Calu3 (cell line): Measurements from ENCODE around the gene XPO6. TPM values are rescaled to one million over a fixed set of nuclear protein-coding genes. Genes with fewer than 3 reads are reported as not detected.

ENCODE experiments used
- BruUV-seq: library from RNA; stranded (reverse); fragments of 400-500 nt; replicated peaks from 2 replicates; lab custom pipeline; 2021; lab: Mats Ljungman, UMichigan
- CTCF ChIA-PET: fragments of 300-600 bp; sonication (Branson Sonifier 250); formaldehyde crosslinking; loops from one replicate; lab custom pipeline; 2022; ENCODE audit warnings: antibody characterized with exemption; lab: Charles Lee
- DNase-seq: peaks from one replicate; pipeline ENCODE4 v3.0.0; 2022
- H3K27ac Mint-ChIP-seq: one replicate; pipeline ENCODE4 v1.8.0; 2022; ENCODE audit warnings: mixed read lengths; ENCODE audit not compliant: unreplicated experiment
- H3K27me3 Mint-ChIP-seq: one replicate; pipeline ENCODE4 v1.8.0; 2022; ENCODE audit warnings: mixed read lengths; ENCODE audit not compliant: unreplicated experiment
- H3K36me3 Mint-ChIP-seq: one replicate; pipeline ENCODE4 v1.8.0; 2022; ENCODE audit warnings: mild to moderate bottlenecking, moderate library complexity, mixed read lengths; ENCODE audit not compliant: insufficient read depth, unreplicated experiment
- H3K4me1 Mint-ChIP-seq: one replicate; pipeline ENCODE4 v1.8.0; 2022; ENCODE audit warnings: mild to moderate bottlenecking, low read depth, mixed read lengths; ENCODE audit not compliant: unreplicated experiment
- H3K4me3 Mint-ChIP-seq: one replicate; pipeline ENCODE4 v1.8.0; 2022; ENCODE audit warnings: mild to moderate bottlenecking, low read depth, moderate library complexity, mixed read lengths; ENCODE audit not compliant: unreplicated experiment
- H3K9me3 Mint-ChIP-seq: one replicate; pipeline ENCODE4 v1.8.0; 2022; ENCODE audit warnings: low read depth, mixed read lengths; ENCODE audit not compliant: unreplicated experiment
- CTCF ChIP-seq: fragments of 200-600 bp; IDR thresholded peaks from one replicate; pipeline ENCODE4 v1.8.0; 2022; ENCODE audit warnings: antibody characterized with exemption; ENCODE audit not compliant: unreplicated experiment
- intact Hi-C: fragments of 100-400 bp; cut with micrococcal nuclease; formaldehyde crosslinking; loops from one replicate; pipeline ENCODE4 v1.10.0; 2022; ENCODE audit not compliant: unreplicated experiment
- total RNA-seq: library from RNA; stranded (reverse); gene quantifications from 2 replicates; pipeline ENCODE4 v1.2.3, GENCODE V29; 2022

XPO6 gene
- total RNA-seq, 1 experiment from 2014 or later: 149 TPM

GRCh38 chr16:28058839-28059589 is 152.8 kb downstream of the XPO6 start:
- CTCF ChIA-PET: interaction anchor here (0.6 kb wide), 1 partner anchor 1869 kb away, joined by 3 read pairs; no protein-coding TSS in a partner anchor
- Mint-ChIP-seq H3K4me3 (no peak overlapping the region), H3K27ac (no peak overlapping the region), H3K36me3 (no peaks in the 10 kb centered on the region), H3K27me3 (peaks cover 68% of the 10 kb centered on the region), H3K9me3 (no peaks in the 10 kb centered on the region), H3K4me1 (no peaks in the 10 kb centered on the region)
- TF ChIP-seq CTCF: no peak
- no TSS peak for BruUV-seq
- intact Hi-C loops: no loop called here
- DNase-seq: no peak

GRCh38 chr16:28057949-28058348 is 153.8 kb downstream of the XPO6 start:
- CTCF ChIA-PET: no interaction called here
- H3K4me3 Mint-ChIP-seq: no peak overlapping the region
- no peaks in the 10 kb centered on the region for H3K4me1 Mint-ChIP-seq
- no peak for DNase-seq
- no peak for TF ChIP-seq CTCF
- peaks cover 79% of the 10 kb centered on the region for H3K27me3 Mint-ChIP-seq
- no peak overlapping the region for H3K27ac Mint-ChIP-seq
- BruUV-seq: no TSS peak
- intact Hi-C loops: no loop called here
- no peaks in the 10 kb centered on the region for H3K36me3 Mint-ChIP-seq
- H3K9me3 Mint-ChIP-seq: no peaks in the 10 kb centered on the region

- no peak for TF ChIP-seq CTCF
- Mint-ChIP-seq H3K9me3 (peaks cover 2% of the 10 kb centered on the region), H3K4me3 (no peak overlapping the region), H3K36me3 (no peaks in the 10 kb centered on the region), H3K27me3 (peaks cover 38% of the 10 kb centered on the region), H3K4me1 (no peaks in the 10 kb centered on the region), H3K27ac (no peak overlapping the region)
- CTCF ChIA-PET: no interaction called here
- DNase-seq: no peak
- intact Hi-C loops: no loop called here
- no TSS peak for BruUV-seq
Observed at GRCh38 chr16:28053461-28053860, 158.3 kb downstream of the XPO6 start.

GRCh38 chr16:28052274-28053128 is 159.3 kb downstream of the XPO6 start:
- Mint-ChIP-seq H3K27me3 (peaks cover 31% of the 10 kb centered on the region), H3K27ac (no peak overlapping the region), H3K9me3 (peaks cover 2% of the 10 kb centered on the region), H3K4me1 (no peaks in the 10 kb centered on the region), H3K4me3 (no peak overlapping the region), H3K36me3 (no peaks in the 10 kb centered on the region)
- no peak for DNase-seq
- BruUV-seq: no TSS peak
- CTCF ChIA-PET: no interaction called here
- intact Hi-C loops: no loop called here
- no peak for TF ChIP-seq CTCF
